K562 (cell line): Measurements from ENCODE around the gene ARHGEF17. TPM values are rescaled to one million over a fixed set of nuclear protein-coding genes. Genes with fewer than 3 reads are reported as not detected.

Experiments used
- BCOR ChIP-seq: fragments of 450-650 bp; IDR thresholded peaks from 2 replicates; pipeline ENCODE4 v1.6.1; 2016
- CLOCK ChIP-seq: fragments of 250-450 bp; sonication (Bioruptor Pico); IDR thresholded peaks from 2 replicates; pipeline ENCODE4 v1.4.0; 2020; ENCODE audit warnings: mild to moderate bottlenecking, moderate library complexity, borderline replicate concordance
- EHMT2 ChIP-seq: fragments of 450-650 bp; IDR thresholded peaks from 2 replicates; pipeline ENCODE4 v1.6.1; 2018; ENCODE audit warnings: antibody characterized with exemption
- ETV1 ChIP-seq: fragments of 450-650 bp; conservative IDR thresholded peaks from 2 replicates; pipeline ENCODE4 v1.6.1; 2016; ENCODE audit warnings: missing genetic modification characterization, control low read depth, low read depth, missing compliant biosample characterization
- FOSL1 ChIP-seq: fragments of 200-800 bp; sonication (Bioruptor generic); conservative IDR thresholded peaks from 2 replicates; pipeline ENCODE4 v1.6.1; 2016; ENCODE audit warnings: missing genetic modification characterization, missing compliant biosample characterization
- FOXK2 ChIP-seq, 2 experiments: fragments of 450-650 bp; IDR thresholded peaks in 1 of 2; conservative IDR thresholded peaks in 1 of 2; 2 replicates each; pipeline ENCODE4 v1.6.1; 2016; ENCODE audit warnings: low read depth in 2 of 2, mild to moderate bottlenecking in 1 of 2
- KDM1A ChIP-seq, 2 experiments: fragments of 450-650 bp; IDR thresholded peaks; 2 replicates each; pipeline ENCODE4 v1.6.1; 2016; ENCODE audit warnings: mild to moderate bottlenecking in 2 of 2
- KDM2B ChIP-seq: fragments of 250-450 bp; sonication (Bioruptor Pico); IDR thresholded peaks from 2 replicates; pipeline ENCODE4 v1.8.0; 2021; ENCODE audit warnings: mild to moderate bottlenecking, moderate library complexity
- L3MBTL2 ChIP-seq: fragments of 450-650 bp; IDR thresholded peaks from 2 replicates; pipeline ENCODE4 v1.6.1; 2016; ENCODE audit warnings: mild to moderate bottlenecking, moderate library complexity
- MAZ ChIP-seq, 2 experiments: fragments of 450-650 bp in 1 of 2; sonication (generic) in 1 of 2; formaldehyde crosslinking; IDR thresholded peaks in 1 of 2; conservative IDR thresholded peaks in 1 of 2; 2 replicates each; pipeline versions ENCODE4 v1.4.0 to v1.5.0; 2020; ENCODE audit warnings: mild to moderate bottlenecking in 1 of 2, missing genetic modification reagents in 1 of 2
- MYC ChIP-seq, 2 experiments: fragments of 250-450 bp in 1 of 2; sonication (Bioruptor Pico) in 1 of 2; IDR thresholded peaks; 2 replicates each; pipeline versions ENCODE4 v1.5.1 to v1.6.1; 2012 to 2021; ENCODE audit warnings: low read depth in 2 of 2, borderline replicate concordance in 1 of 2, improper control_type of control experiment in 1 of 2, low read length in 1 of 2, mild to moderate bottlenecking in 1 of 2, moderate library complexity in 1 of 2
- POLR2AphosphoS2 ChIP-seq: IDR thresholded peaks from 2 replicates; pipeline ENCODE4 v1.6.1; 2012; ENCODE audit warnings: low read length, improper control_type of control experiment
- SIN3A ChIP-seq, 2 experiments: fragments of 150-350 bp in 1 of 2; IDR thresholded peaks; 2 replicates each; pipeline ENCODE4 v1.6.1; 2011 to 2016; ENCODE audit warnings: borderline replicate concordance in 2 of 2, low read depth in 2 of 2, low read length in 2 of 2, mild to moderate bottlenecking in 2 of 2, moderate library complexity in 2 of 2; ENCODE audit not compliant: control insufficient read depth in 1 of 2
- SMAD3 ChIP-seq: fragments of 450-650 bp; formaldehyde crosslinking; conservative IDR thresholded peaks from 2 replicates; pipeline ENCODE4 v1.4.0; 2020; ENCODE audit warnings: mild to moderate bottlenecking
- SMC3 ChIP-seq: conservative IDR thresholded peaks from 2 replicates; pipeline ENCODE4 v1.6.1; 2011; ENCODE audit warnings: low read depth, low read length, improper control_type of control experiment; ENCODE audit not compliant: insufficient read depth
- SREBF1 ChIP-seq: fragments of 150-350 bp; IDR thresholded peaks from 2 replicates; pipeline ENCODE4 v1.6.1; 2014; ENCODE audit warnings: antibody characterized with exemption, low read depth, low read length, borderline replicate concordance
- YBX1 ChIP-seq: fragments of 450-650 bp; IDR thresholded peaks from 2 replicates; pipeline ENCODE4 v1.7.1; 2016; ENCODE audit warnings: mild to moderate bottlenecking
- ZBTB33 ChIP-seq: sonication (generic); formaldehyde crosslinking; IDR thresholded peaks from 2 replicates; pipeline ENCODE4 v1.8.1; 2023; ENCODE audit warnings: mild to moderate bottlenecking, missing genetic modification reagents
- ZNF263 ChIP-seq: sonication (generic); formaldehyde crosslinking; IDR thresholded peaks from 2 replicates; pipeline ENCODE4 v1.8.0; 2022; ENCODE audit warnings: mild to moderate bottlenecking, missing genetic modification reagents, borderline replicate concordance
- ZNF347 ChIP-seq: fragments of 450-650 bp; formaldehyde crosslinking; IDR thresholded peaks from 2 replicates; pipeline ENCODE4 v1.4.0; 2020; ENCODE audit warnings: low read depth, mild to moderate bottlenecking, moderate library complexity
- ZNF408 ChIP-seq: fragments of 250-450 bp; sonication (Bioruptor Pico); IDR thresholded peaks from 2 replicates; pipeline ENCODE4 v1.4.0; 2020; ENCODE audit warnings: low read depth, mild to moderate bottlenecking, moderate library complexity
- ZNF444 ChIP-seq: fragments of 250-450 bp; sonication (Bioruptor Pico); IDR thresholded peaks from 2 replicates; pipeline ENCODE4 v1.4.0; 2020; ENCODE audit warnings: mild to moderate bottlenecking, moderate library complexity
- ZNF644 ChIP-seq: fragments of 200-800 bp; sonication (Bioruptor generic); IDR thresholded peaks from 2 replicates; pipeline ENCODE4 v1.6.1; 2016; ENCODE audit warnings: low read depth, missing genetic modification characterization, missing compliant biosample characterization
- polyA plus RNA-seq, 8 experiments: library from polyadenylated mRNA; depleted of rRNA in 4 of 8; stranded (reverse) in 5 of 8; unstranded in 3 of 8; fragments of >200 nt; fragmentation: Nextera tagmentation in 2 of 8; fragmentation: Illumina TruSeq in 1 of 8; extraction: Ambion mirVana in 2 of 8; extraction: Trizol in 1 of 8; gene quantifications; 2 replicates each; pipeline versions ENCODE4 v1.2.1 to v1.2.3, GENCODE V29; 2011 to 2014; ENCODE audit warnings: inconsistent platforms in 1 of 8, missing spikeins in 1 of 8
- total RNA-seq, 7 experiments: library from RNA; depleted of rRNA in 6 of 7; stranded (reverse); fragments of >200 nt in 6 of 7; fragmentation: Illumina TruSeq in 2 of 7; extraction: Trizol in 2 of 7; gene quantifications; 2 replicates each; pipeline versions ENCODE4 v1.2.1 to v1.2.3, GENCODE V29; 2011 to 2021; ENCODE audit warnings: low replicate concordance in 1 of 7

The ARHGEF17 gene
- total and polyA plus RNA-seq, 9 of the 15 experiments (the other 6 are each of a cell fraction or from before 2014, with no cell fraction given) = 0.04 to 0.68 (median 0.10) TPM; not detected in 2

GRCh38 chr11:73307323-73308002, 613 bp upstream of the ARHGEF17 start (continued):
- TF ChIP-seq CLOCK (CRISPR knock-in tag) = no peak
- TF ChIP-seq KDM2B (CRISPR knock-in tag) = 0 out of 2 replicates have a peak, but pooled peaks have one; percentile 20
- no peak for TF ChIP-seq ZNF263 (CRISPR knock-in tag)
- TF ChIP-seq MYC (IDR thresholded peaks at IDR 0.05; ENCODE audit: low read depth, low read length) = peak; percentile 41; the same call in 1 of the 2 replicates
- no peak for TF ChIP-seq MYC (CRISPR knock-in tag; IDR thresholded peaks at IDR 0.05; ENCODE audit: borderline replicate concordance, low read depth)
- no peak for TF ChIP-seq ZNF408 (CRISPR knock-in tag)
- no peak for TF ChIP-seq ETV1 (tag)
- TF ChIP-seq SMC3 = peak; percentile 87
- peak; percentile 4; the same call in 1 of the 2 replicates for TF ChIP-seq FOSL1 (tag)
- no peak for TF ChIP-seq ZNF347
- TF ChIP-seq MAZ (CRISPR knock-in tag; conservative IDR thresholded peaks at IDR 0.05 in 1 of 2, IDR thresholded peaks at IDR 0.05 in 1 of 2) = peak in 1 of 2 experiments; percentile 27; a peak in 1 of 4 replicates
- TF ChIP-seq SREBF1 = no peak
- no peak for TF ChIP-seq BCOR
- no peak for TF ChIP-seq ZNF444
- no peak for TF ChIP-seq ZNF644 (tag)
- no peak for TF ChIP-seq FOXK2 (conservative IDR thresholded peaks at IDR 0.05 in 1 of 2, IDR thresholded peaks at IDR 0.05 in 1 of 2; ENCODE audit: low read depth in 2 of 2)
- no peak for TF ChIP-seq POLR2AphosphoS2
- TF ChIP-seq KDM1A (IDR thresholded peaks at IDR 0.05) = peak in 1 of 2 experiments; percentile 41; a peak in 1 of 4 replicates
- TF ChIP-seq SMAD3 (CRISPR knock-in tag) = no peak
- no peak for TF ChIP-seq EHMT2
- no peak for TF ChIP-seq ZBTB33 (CRISPR knock-in tag)
- TF ChIP-seq YBX1 = no peak
- TF ChIP-seq L3MBTL2 = no peak
- TF ChIP-seq SIN3A (IDR thresholded peaks at IDR 0.05; ENCODE audit: borderline replicate concordance in 2 of 2, control insufficient read depth in 1 of 2, low read depth in 2 of 2, low read length in 2 of 2) = 0 out of 4 replicates have a peak, but pooled peaks of 1 of the 2 experiments have one; percentile 40
